LNCAP (cell line): ENCODE results near the gene PIK3C2A.

Experiments used
- CTCF ChIP-seq: fragments of 450-650 bp; IDR thresholded peaks from 2 replicates; pipeline ENCODE4 v1.5.1; 2017; ENCODE audit warnings: mild to moderate bottlenecking

The PIK3C2A gene

GRCh38 chr11:17162376-17162775 lies 45.4 kb downstream of the PIK3C2A start:
- no peak for TF ChIP-seq CTCF

- no peak for TF ChIP-seq CTCF
Observed at GRCh38 chr11:17161515-17161914, 46.3 kb downstream of the PIK3C2A start.

GRCh38 chr11:17159441-17159840 lies 48.3 kb downstream of the PIK3C2A start:
- TF ChIP-seq CTCF = no peak
